Effector memory CD4-positive, alpha-beta T cell (primary cell): Measurements from ENCODE around the gene DOCK4.

ENCODE experiments used
- DNase-seq, 3 donors: peaks; one replicate each; pipeline ENCODE4 v3.0.0-alpha.2; 2020
- H3K27ac ChIP-seq: 2 replicates; pipeline ENCODE4 v1.7.0; 2013; ENCODE audit warnings: mild to moderate bottlenecking, low read length, moderate library complexity; ENCODE audit not compliant: insufficient read depth, poor library complexity, severe bottlenecking
- H3K27me3 ChIP-seq: replicated peaks from 2 replicates; pipeline ENCODE4 v1.7.0; 2013; ENCODE audit warnings: mild to moderate bottlenecking, low read length; ENCODE audit not compliant: insufficient read depth, control insufficient read depth, poor library complexity, severe bottlenecking
- H3K36me3 ChIP-seq: 2 replicates; pipeline ENCODE4 v1.7.0; 2013; ENCODE audit warnings: mild to moderate bottlenecking, low read length, moderate library complexity; ENCODE audit not compliant: control insufficient read depth, insufficient read depth
- H3K4me1 ChIP-seq: 2 replicates; pipeline ENCODE4 v1.7.0; 2013; ENCODE audit warnings: low read length, mild to moderate bottlenecking; ENCODE audit not compliant: control insufficient read depth, insufficient read depth, poor library complexity, severe bottlenecking
- H3K4me3 ChIP-seq: 2 replicates; pipeline ENCODE4 v1.7.0; 2013; ENCODE audit warnings: low read length, low read depth, mild to moderate bottlenecking; ENCODE audit not compliant: insufficient read depth, poor library complexity, severe bottlenecking
- H3K9me3 ChIP-seq: 2 replicates; pipeline ENCODE4 v1.7.0; 2013; ENCODE audit warnings: mild to moderate bottlenecking, low read length, moderate library complexity; ENCODE audit not compliant: control insufficient read depth

DOCK4 gene

GRCh38 chr7:111937163-111937562, 269.0 kb downstream of the DOCK4 start:
- H3K4me1 ChIP-seq = no peaks in the 10 kb centered on the region
- no peak overlapping the region for H3K4me3 ChIP-seq
- peaks cover under 1% of the 10 kb centered on the region for H3K9me3 ChIP-seq
- no peak for DNase-seq
- H3K36me3 ChIP-seq = no peaks in the 10 kb centered on the region
- H3K27me3 ChIP-seq = no peaks in the 10 kb centered on the region
- H3K27ac ChIP-seq = no peak overlapping the region

GRCh38 chr7:111933609-111934008, 272.6 kb downstream of the DOCK4 start:
- Histone ChIP-seq H3K27ac (no peak overlapping the region), H3K4me1 (no peaks in the 10 kb centered on the region), H3K27me3 (no peaks in the 10 kb centered on the region), H3K36me3 (no peaks in the 10 kb centered on the region), H3K9me3 (no peaks in the 10 kb centered on the region), H3K4me3 (no peak overlapping the region)
- DNase-seq = no peak

- Histone ChIP-seq H3K27me3 (no peaks in the 10 kb centered on the region), H3K27ac (no peak overlapping the region), H3K36me3 (no peaks in the 10 kb centered on the region), H3K9me3 (no peaks in the 10 kb centered on the region), H3K4me1 (no peaks in the 10 kb centered on the region), H3K4me3 (no peak overlapping the region)
- no peak for DNase-seq
Observed at GRCh38 chr7:111931958-111932357, 274.2 kb downstream of the DOCK4 start.

GRCh38 chr7:111931016-111931517, 275.1 kb downstream of the DOCK4 start:
- no peak for DNase-seq
- Histone ChIP-seq H3K27ac (no peak overlapping the region), H3K36me3 (no peaks in the 10 kb centered on the region), H3K9me3 (no peaks in the 10 kb centered on the region), H3K4me3 (no peak overlapping the region), H3K27me3 (no peaks in the 10 kb centered on the region), H3K4me1 (no peaks in the 10 kb centered on the region)

GRCh38 chr7:111929264-111929663, 276.9 kb downstream of the DOCK4 start:
- H3K4me3 ChIP-seq = no peak overlapping the region
- H3K4me1 ChIP-seq = no peaks in the 10 kb centered on the region
- no peaks in the 10 kb centered on the region for H3K36me3 ChIP-seq
- H3K9me3 ChIP-seq = no peaks in the 10 kb centered on the region
- H3K27ac ChIP-seq = no peak overlapping the region
- DNase-seq = no peak
- H3K27me3 ChIP-seq = no peaks in the 10 kb centered on the region

- no peak for DNase-seq
- no peaks in the 10 kb centered on the region for H3K36me3 ChIP-seq
- H3K27ac ChIP-seq = no peak overlapping the region
- no peaks in the 10 kb centered on the region for H3K4me1 ChIP-seq
- H3K27me3 ChIP-seq = no peaks in the 10 kb centered on the region
- H3K9me3 ChIP-seq = no peaks in the 10 kb centered on the region
- H3K4me3 ChIP-seq = no peak overlapping the region
Observed at GRCh38 chr7:111927353-111928019, 278.7 kb downstream of the DOCK4 start.

- no peak for DNase-seq
- Histone ChIP-seq H3K9me3 (no peaks in the 10 kb centered on the region), H3K4me1 (no peaks in the 10 kb centered on the region), H3K36me3 (no peaks in the 10 kb centered on the region), H3K4me3 (no peak overlapping the region), H3K27ac (no peak overlapping the region), H3K27me3 (no peaks in the 10 kb centered on the region)
Observed at GRCh38 chr7:111920329-111920728, 285.9 kb downstream of the DOCK4 start.

GRCh38 chr7:111919631-111920179, 286.5 kb downstream of the DOCK4 start:
- Histone ChIP-seq H3K27ac (no peak overlapping the region), H3K4me3 (no peak overlapping the region), H3K27me3 (no peaks in the 10 kb centered on the region), H3K4me1 (no peaks in the 10 kb centered on the region), H3K9me3 (no peaks in the 10 kb centered on the region), H3K36me3 (no peaks in the 10 kb centered on the region)
- no peak for DNase-seq

GRCh38 chr7:111919164-111919563, 287.0 kb downstream of the DOCK4 start:
- no peak for DNase-seq
- H3K4me3 ChIP-seq = no peak overlapping the region
- H3K4me1 ChIP-seq = no peaks in the 10 kb centered on the region
- H3K36me3 ChIP-seq = no peaks in the 10 kb centered on the region
- H3K27me3 ChIP-seq = no peaks in the 10 kb centered on the region
- no peak overlapping the region for H3K27ac ChIP-seq
- no peaks in the 10 kb centered on the region for H3K9me3 ChIP-seq

- DNase-seq = no peak
- no peaks in the 10 kb centered on the region for H3K9me3 ChIP-seq
- no peaks in the 10 kb centered on the region for H3K4me1 ChIP-seq
- no peak overlapping the region for H3K27ac ChIP-seq
- no peaks in the 10 kb centered on the region for H3K36me3 ChIP-seq
- no peak overlapping the region for H3K4me3 ChIP-seq
- H3K27me3 ChIP-seq = no peaks in the 10 kb centered on the region
Observed at GRCh38 chr7:111918461-111918860, 287.7 kb downstream of the DOCK4 start.
